GM13977 (cell line): Measurements from ENCODE around the gene GIMAP6.

Source experiments
- DNase-seq: peaks from one replicate; pipeline ENCODE4 v3.0.0; 2012; ENCODE audit warnings: low spot score
- CTCF ChIP-seq: IDR thresholded peaks from 2 replicates; pipeline ENCODE4 v1.5.1; 2012; ENCODE audit warnings: mild to moderate bottlenecking, control low read depth; ENCODE audit not compliant: insufficient read depth; ENCODE audit errors: extremely low read depth, missing control alignments
- in situ Hi-C: fragments of 300-500 bp; cut with MboI; formaldehyde crosslinking; loops from one replicate; pipeline ENCODE4 v1.12.0; 2022; ENCODE audit warnings: low sequenced_read_pairs, low pct_unique_long_range_greater_than_20kb, mixed read lengths, inconsistent platforms; ENCODE audit not compliant: unreplicated experiment

Gene GIMAP6

GRCh38 chr7:150641854-150642253 lies 9.7 kb upstream of the GIMAP6 start:
- in situ Hi-C loops: no loop called here
- TF ChIP-seq CTCF: no peak
- DNase-seq: no peak

- no peak for TF ChIP-seq CTCF
- in situ Hi-C loops: no loop called here
- no peak for DNase-seq
Measured at GRCh38 chr7:150633926-150634325, 1.7 kb upstream of the GIMAP6 start.

- DNase-seq: no peak
- in situ Hi-C loops: no loop called here
- no peak for TF ChIP-seq CTCF
Measured at GRCh38 chr7:150631084-150631826, 930 bp downstream of the GIMAP6 start.

GRCh38 chr7:150629347-150629746 lies 2.8 kb downstream of the GIMAP6 start:
- in situ Hi-C loops: no loop called here
- no peak for DNase-seq
- TF ChIP-seq CTCF: no peak

- TF ChIP-seq CTCF: no peak
- DNase-seq: no peak
- in situ Hi-C loops: no loop called here
Measured at GRCh38 chr7:150627959-150628358, 4.2 kb downstream of the GIMAP6 start.

GRCh38 chr7:150626696-150627095 lies 5.5 kb downstream of the GIMAP6 start:
- DNase-seq: no peak
- no peak for TF ChIP-seq CTCF
- in situ Hi-C loops: no loop called here

- in situ Hi-C loops: no loop called here
- TF ChIP-seq CTCF: no peak
Measured at GRCh38 chr7:150621376-150621775, 10.8 kb downstream of the GIMAP6 start.

More at GRCh38 chr7:150621376-150621775, 10.8 kb downstream of the GIMAP6 start:
- no peak for DNase-seq
